Epithelial cell of proximal tubule (primary cell): ENCODE data around the gene PSMD13. TPM values are rescaled to one million over a fixed set of nuclear protein-coding genes. Genes with fewer than 3 reads are reported as not detected.
A peak's percentile ranks its signal among the peaks of the same experiment; 100 is the strongest.
"Not testable (repeated sequence)": the region's sequence is repeated elsewhere in the genome, so short reads cannot be mapped to it uniquely, and the experiment has no call there.

Source experiments
- DNase-seq: peaks from one replicate; pipeline ENCODE4 v3.0.0-alpha.2; 2011; ENCODE audit warnings: low read depth
- H3K4me3 ChIP-seq: 2 replicates; pipeline ENCODE4 v1.5.1; 2011; ENCODE audit warnings: low read depth, mild to moderate bottlenecking, low read length
- CTCF ChIP-seq: conservative IDR thresholded peaks from 2 replicates; pipeline ENCODE4 v1.5.1; 2012; ENCODE audit warnings: low read depth, mild to moderate bottlenecking, low read length
- total RNA-seq: library from RNA; depleted of rRNA; stranded (reverse); fragments of >200 nt; gene quantifications from 2 replicates; pipeline ENCODE4 v1.2.3, GENCODE V29; 2015

Gene PSMD13
- total RNA-seq, 1 donor from 2014 or later, result 222 TPM

GRCh38 chr11:259413-259812 lies 22.6 kb downstream of the PSMD13 start:
- DNase-seq, result no peak
- H3K4me3 ChIP-seq, result no peak overlapping the region
- TF ChIP-seq CTCF, result no peak

- no peak overlapping the region for H3K4me3 ChIP-seq
- TF ChIP-seq CTCF, result no peak
- no peak for DNase-seq
Observed at GRCh38 chr11:261624-262023, 24.8 kb downstream of the PSMD13 start.

GRCh38 chr11:266676-267439 lies 30.1 kb downstream of the PSMD13 start:
- TF ChIP-seq CTCF, result no peak
- no peak overlapping the region for H3K4me3 ChIP-seq
- no peak for DNase-seq

GRCh38 chr11:267491-267994 lies 30.8 kb downstream of the PSMD13 start:
- H3K4me3 ChIP-seq, result peak overlapping the region; percentile 7
- TF ChIP-seq CTCF, result no peak
- DNase-seq, result no peak

GRCh38 chr11:268716-269145 lies 32.0 kb downstream of the PSMD13 start:
- not testable (repeated sequence) for DNase-seq, H3K4me3 ChIP-seq

GRCh38 chr11:269146-269890 lies 32.5 kb downstream of the PSMD13 start:
- no peak overlapping the region for H3K4me3 ChIP-seq

More at GRCh38 chr11:269146-269890, 32.5 kb downstream of the PSMD13 start:
- TF ChIP-seq CTCF, result peak; percentile 12
- DNase-seq, result peak; percentile 22
